ENCODE measurements around the gene SLC22A7.

- TF ChIP-seq CTCF (IDR thresholded peaks at IDR 0.05; ENCODE audit: low read depth, low read length, poor library complexity, severe bottlenecking) (no peak), EZH2phosphoT487 (IDR thresholded peaks at IDR 0.05; ENCODE audit: borderline replicate concordance, low read length) (no peak)
These were observed 12.9 kb upstream of the SLC22A7 start for GRCh38 chr6:43284991-43285781.

Measured in DOHH2 (cell line).